ENCODE data around the gene EPN1. TPM values are rescaled to one million over a fixed set of nuclear protein-coding genes. Genes with fewer than 3 reads are reported as not detected.

EPN1 gene
- total RNA-seq, 3 donors from 2014 or later (not counting 1 experiment from before 2014, with no cell fraction given) = 47.6 to 56.4 (median 51.8) TPM

DNA sequence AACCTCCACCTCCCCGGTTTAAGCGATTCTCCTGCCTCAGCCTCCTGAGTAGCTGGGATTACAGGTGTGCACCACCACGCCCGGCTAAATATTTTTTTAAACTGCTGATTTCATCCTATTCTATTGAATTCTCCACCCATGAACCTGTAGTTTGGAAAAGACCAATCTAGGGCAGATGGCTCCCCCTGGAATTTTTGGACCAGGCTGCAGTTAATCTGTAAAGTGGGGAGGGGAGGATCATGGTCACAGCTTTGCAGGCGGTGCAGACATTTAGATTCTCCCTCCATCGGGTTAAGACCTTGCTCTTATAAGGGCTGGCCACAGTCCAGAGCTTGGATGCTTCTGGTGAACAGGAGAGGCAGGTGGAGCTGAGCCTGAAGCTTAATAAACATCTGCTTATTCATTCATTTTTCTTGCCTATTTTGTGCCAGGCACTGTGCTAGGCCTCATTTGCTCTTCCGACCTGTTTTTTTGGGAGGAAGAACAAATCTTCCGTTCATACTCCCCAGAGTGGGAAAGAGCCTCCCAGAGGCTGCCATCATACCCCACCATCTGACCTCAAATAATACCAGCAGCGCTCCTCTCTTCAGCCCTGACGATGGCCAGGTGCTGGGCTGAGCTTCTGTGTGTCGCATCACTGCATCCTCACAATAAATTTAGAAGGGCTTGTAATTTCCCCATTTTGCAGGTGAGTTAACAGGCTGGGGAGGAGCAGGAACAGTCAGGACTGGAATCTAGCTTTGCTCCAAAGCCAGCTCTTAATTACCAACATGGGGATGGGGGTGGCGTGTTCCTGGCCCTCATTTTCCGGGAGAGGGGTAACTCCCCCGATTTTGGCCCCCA, 27.9 kb upstream of the EPN1 start:
- ATAC-seq (no peak), DNase-seq (no peak)
- H3K36me3 Mint-ChIP-seq = no peaks in the 10 kb centered on the region
- Histone ChIP-seq H3K4me1 (ENCODE audit: control insufficient read depth, insufficient read depth, low read length) (peaks cover 49% of the 10 kb centered on the region), H3K36me3 (ENCODE audit: control insufficient read depth, insufficient read depth, low read length) (peaks cover 13% of the 10 kb centered on the region), H3K9me3 (ENCODE audit: control insufficient read depth, insufficient read depth, low read length) (no peaks in the 10 kb centered on the region), H3K4me3 (ENCODE audit: low read length) (peak overlapping the region; percentile 61), H3K27ac (ENCODE audit: low read length) (peak overlapping the region; percentile 48), H3K27me3 (ENCODE audit: control insufficient read depth, insufficient read depth, low read length) (no peaks in the 10 kb centered on the region)
- H3K9me3 Mint-ChIP-seq = no peaks in the 10 kb centered on the region
- TF ChIP-seq, protein P1, sequence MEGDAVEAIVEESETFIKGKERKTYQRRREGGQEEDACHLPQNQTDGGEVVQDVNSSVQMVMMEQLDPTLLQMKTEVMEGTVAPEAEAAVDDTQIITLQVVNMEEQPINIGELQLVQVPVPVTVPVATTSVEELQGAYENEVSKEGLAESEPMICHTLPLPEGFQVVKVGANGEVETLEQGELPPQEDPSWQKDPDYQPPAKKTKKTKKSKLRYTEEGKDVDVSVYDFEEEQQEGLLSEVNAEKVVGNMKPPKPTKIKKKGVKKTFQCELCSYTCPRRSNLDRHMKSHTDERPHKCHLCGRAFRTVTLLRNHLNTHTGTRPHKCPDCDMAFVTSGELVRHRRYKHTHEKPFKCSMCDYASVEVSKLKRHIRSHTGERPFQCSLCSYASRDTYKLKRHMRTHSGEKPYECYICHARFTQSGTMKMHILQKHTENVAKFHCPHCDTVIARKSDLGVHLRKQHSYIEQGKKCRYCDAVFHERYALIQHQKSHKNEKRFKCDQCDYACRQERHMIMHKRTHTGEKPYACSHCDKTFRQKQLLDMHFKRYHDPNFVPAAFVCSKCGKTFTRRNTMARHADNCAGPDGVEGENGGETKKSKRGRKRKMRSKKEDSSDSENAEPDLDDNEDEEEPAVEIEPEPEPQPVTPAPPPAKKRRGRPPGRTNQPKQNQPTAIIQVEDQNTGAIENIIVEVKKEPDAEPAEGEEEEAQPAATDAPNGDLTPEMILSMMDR (IDR thresholded peaks at IDR 0.05) = no peak
- peak overlapping the region in 1 of 2 donors; percentile 42 for H3K27ac Mint-ChIP-seq
- peak overlapping the region; percentile 79 for H3K4me3 Mint-ChIP-seq
- intact Hi-C loops (cut with micrococcal nuclease) = no loop called here
- peaks cover 0 to 7% of the 10 kb centered on the region in 2 donors for H3K27me3 Mint-ChIP-seq (ENCODE audit: low read depth in 2 of 2)
- H3K4me1 Mint-ChIP-seq = peaks cover 19 to 43% of the 10 kb centered on the region in 2 donors
- WGBS (ENCODE audit: insufficient coverage) = 64% methylated on average over 14 of the region's 14 CpGs

DNA sequence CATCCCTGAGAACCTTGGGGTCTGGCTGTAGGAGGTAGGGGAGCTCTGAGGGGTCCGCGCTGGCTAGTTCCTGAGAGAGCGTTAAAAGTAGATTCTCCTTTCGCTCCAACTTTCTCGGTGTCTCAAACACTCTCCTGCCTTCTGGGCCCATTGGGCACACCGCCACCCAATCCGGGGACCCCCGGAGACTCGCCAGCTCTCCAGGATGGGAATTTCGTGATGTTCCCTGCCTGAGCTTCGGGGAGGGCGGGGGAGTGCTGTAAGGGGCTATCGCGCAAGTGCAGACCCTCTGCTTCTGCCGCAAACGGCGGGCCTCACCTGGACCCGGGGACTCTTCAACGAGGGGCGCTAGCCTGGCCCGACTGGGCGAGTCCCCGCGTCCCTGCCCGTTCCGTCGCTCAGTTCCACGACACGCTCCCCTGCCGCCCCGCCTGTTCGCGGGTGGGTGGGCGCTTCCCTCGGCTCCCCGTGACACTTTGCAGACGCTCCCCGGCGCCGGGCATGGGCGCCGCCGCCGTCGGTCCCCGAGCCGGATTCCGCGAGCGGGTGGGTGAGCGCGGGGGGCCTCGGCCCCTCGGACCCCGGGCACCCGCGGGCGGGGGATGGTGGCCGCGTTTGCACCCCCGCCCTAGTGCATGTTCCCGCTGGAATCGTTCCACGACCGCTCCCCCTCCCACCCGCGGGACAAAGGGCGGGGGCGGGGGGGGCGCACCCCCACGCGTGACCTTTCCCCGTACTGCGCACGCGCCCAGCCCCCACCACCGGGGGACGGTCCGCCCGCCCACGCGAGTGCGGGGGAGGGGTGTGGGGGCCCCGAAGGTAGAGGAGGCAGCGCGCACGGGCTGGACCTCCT, 27.1 kb upstream of the EPN1 start, which contains the start of gene CCDC106:
TSS of gene CCDC106 (plus strand) at position 481 of the 853 bp plus-strand sequence. CDS start 835 bp downstream, outside the sequence.
- Mint-ChIP-seq H3K9me3 (no peaks in the 10 kb centered on the region), H3K4me1 (peaks cover 14 to 39% of the 10 kb centered on the region in 2 donors), H3K27me3 (ENCODE audit: low read depth in 2 of 2) (peaks cover 0 to 7% of the 10 kb centered on the region in 2 donors), H3K36me3 (no peaks in the 10 kb centered on the region), H3K27ac (peak within 1 kb of the TSS in 1 of 2 donors; percentile 76), H3K4me3 (peak within 1 kb of the TSS; percentile 83)
- no peaks in the 10 kb centered on the region for H3K9me3 ChIP-seq (ENCODE audit: control insufficient read depth, insufficient read depth, low read length)
- intact Hi-C loops (cut with micrococcal nuclease) = no loop called here
- ATAC-seq (peak; percentile 36 to 51 (median 49)), DNase-seq (peak in 1 of 2 donors; percentile 64)
- peak within 1 kb of the TSS; percentile 61 for H3K4me3 ChIP-seq (ENCODE audit: low read length)
- 2% methylated on average over 85 of the region's 87 CpGs for WGBS (ENCODE audit: insufficient coverage)
- no peaks in the 10 kb centered on the region for H3K27me3 ChIP-seq (ENCODE audit: control insufficient read depth, insufficient read depth, low read length)
- peaks cover 42% of the 10 kb centered on the region for H3K4me1 ChIP-seq (ENCODE audit: control insufficient read depth, insufficient read depth, low read length)
- peaks cover 13% of the 10 kb centered on the region for H3K36me3 ChIP-seq (ENCODE audit: control insufficient read depth, insufficient read depth, low read length)
- TF ChIP-seq, protein P1 (IDR thresholded peaks at IDR 0.05) = no peak
- H3K27ac ChIP-seq (ENCODE audit: low read length) = peak within 1 kb of the TSS; percentile 48

DNA sequence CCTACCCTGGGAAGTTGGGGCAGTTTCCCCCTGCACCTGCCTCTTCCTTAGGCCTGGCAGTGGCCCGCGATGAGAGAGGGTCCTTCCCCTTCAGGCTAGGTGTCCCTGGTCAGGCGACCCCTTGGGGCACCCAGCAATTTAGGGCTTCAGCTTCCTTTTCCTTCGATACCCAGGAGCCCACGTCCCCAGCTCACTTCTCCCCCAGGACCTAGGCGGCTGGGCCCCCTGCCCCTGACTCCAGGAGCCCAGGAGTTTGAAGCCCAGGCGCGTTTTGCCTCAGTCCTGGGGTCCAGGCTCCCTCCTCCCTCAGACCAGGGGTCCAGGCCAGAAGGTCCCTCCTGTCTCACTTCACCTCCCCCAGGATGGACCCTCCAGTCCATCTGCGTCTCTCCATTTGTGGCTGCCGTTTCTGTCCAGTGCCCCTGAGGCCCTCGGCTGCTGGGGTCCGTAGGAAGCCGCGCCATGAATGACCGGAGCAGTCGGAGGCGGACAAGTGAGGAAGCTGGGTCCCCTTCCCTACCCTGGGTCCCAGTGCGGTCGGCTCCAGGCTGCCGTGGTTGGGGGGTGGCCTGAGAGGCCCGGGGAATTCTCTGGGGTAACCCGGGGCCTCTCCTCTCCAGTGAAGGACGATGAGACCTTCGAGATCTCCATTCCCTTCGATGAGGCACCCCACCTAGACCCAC, 26.3 kb upstream of the EPN1 start:
- DNase-seq = no peak
- H3K27me3 Mint-ChIP-seq (ENCODE audit: low read depth in 2 of 2) = peaks cover 0 to 7% of the 10 kb centered on the region in 2 donors
- H3K36me3 Mint-ChIP-seq = no peaks in the 10 kb centered on the region
- no peak for ATAC-seq
- TF ChIP-seq, protein P1 (IDR thresholded peaks at IDR 0.05) = no peak
- peak overlapping the region in 1 of 2 donors; percentile 76 for H3K27ac Mint-ChIP-seq
- no peaks in the 10 kb centered on the region for H3K9me3 ChIP-seq (ENCODE audit: control insufficient read depth, insufficient read depth, low read length)
- no peaks in the 10 kb centered on the region for H3K9me3 Mint-ChIP-seq
- 30% methylated on average over 22 of the region's 25 CpGs for WGBS (ENCODE audit: insufficient coverage)
- intact Hi-C loops (cut with micrococcal nuclease) = no loop called here
- no peaks in the 10 kb centered on the region for H3K27me3 ChIP-seq (ENCODE audit: control insufficient read depth, insufficient read depth, low read length)
- peak overlapping the region; percentile 83 for H3K4me3 Mint-ChIP-seq
- peaks cover 7 to 33% of the 10 kb centered on the region in 2 donors for H3K4me1 Mint-ChIP-seq
- H3K27ac ChIP-seq (ENCODE audit: low read length) = peak overlapping the region; percentile 33
- peaks cover 44% of the 10 kb centered on the region for H3K4me1 ChIP-seq (ENCODE audit: control insufficient read depth, insufficient read depth, low read length)
- H3K4me3 ChIP-seq (ENCODE audit: low read length) = peak overlapping the region; percentile 61
- H3K36me3 ChIP-seq (ENCODE audit: control insufficient read depth, insufficient read depth, low read length) = peaks cover 13% of the 10 kb centered on the region

Measured in natural killer cell (primary cell).